Stimulated activated CD4-positive, alpha-beta T cell treated with anti-CD3 and anti-CD28 coated beads, TNF-alpha, amount 100 ng/mL, for 24 hours (primary cell): ENCODE results near the gene EPB41L2.
"Not testable (repeated sequence)": the region's sequence is repeated elsewhere in the genome, so short reads cannot be mapped to it uniquely, and the experiment has no call there.

Source experiments
- DNase-seq, 3 experiments: peaks; one replicate each; pipeline ENCODE4 v3.0.0-alpha.2; 2020; ENCODE audit warnings: low read depth in 3 of 3

The EPB41L2 gene

DNA sequence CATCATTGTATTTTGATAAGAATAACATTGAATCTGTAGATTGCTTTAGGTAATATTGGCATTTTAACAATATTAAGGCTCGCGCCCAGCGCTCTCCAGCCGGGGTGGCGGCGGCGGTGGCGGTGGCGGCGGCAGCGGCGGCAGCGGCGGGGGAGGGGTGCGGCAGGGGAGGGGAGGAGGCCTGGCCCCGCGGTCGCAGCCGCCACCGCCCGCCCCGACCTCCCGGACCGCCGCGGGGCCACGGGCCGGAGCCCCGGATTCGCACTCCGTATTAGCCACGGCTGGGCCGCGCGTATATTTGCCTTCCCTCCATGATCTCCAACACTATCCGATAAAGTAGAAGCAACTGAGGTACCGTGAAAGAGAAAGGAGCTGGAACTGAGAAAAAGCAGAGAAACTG, 261.7 kb downstream of the EPB41L2 start:
- not testable (repeated sequence) for DNase-seq

DNA sequence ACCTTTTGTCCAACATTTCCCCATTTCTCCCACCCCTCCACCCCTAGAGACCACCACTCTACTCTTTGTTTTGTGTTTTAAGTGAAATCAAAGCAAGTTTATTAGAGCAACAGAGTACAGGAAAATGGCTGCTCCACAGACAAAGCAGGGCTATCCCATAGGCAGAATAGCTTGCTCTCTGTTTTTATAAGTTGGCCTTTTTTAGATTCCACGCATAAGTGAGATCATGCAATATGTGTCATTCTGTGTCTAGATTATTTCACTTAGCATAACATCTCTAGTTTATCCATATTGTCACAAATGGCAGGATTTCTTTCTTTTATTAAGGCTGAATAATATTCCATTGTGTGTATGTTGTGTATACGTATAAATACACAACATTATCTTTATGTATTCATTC, 266.0 kb downstream of the EPB41L2 start:
- DNase-seq: no peak

DNA sequence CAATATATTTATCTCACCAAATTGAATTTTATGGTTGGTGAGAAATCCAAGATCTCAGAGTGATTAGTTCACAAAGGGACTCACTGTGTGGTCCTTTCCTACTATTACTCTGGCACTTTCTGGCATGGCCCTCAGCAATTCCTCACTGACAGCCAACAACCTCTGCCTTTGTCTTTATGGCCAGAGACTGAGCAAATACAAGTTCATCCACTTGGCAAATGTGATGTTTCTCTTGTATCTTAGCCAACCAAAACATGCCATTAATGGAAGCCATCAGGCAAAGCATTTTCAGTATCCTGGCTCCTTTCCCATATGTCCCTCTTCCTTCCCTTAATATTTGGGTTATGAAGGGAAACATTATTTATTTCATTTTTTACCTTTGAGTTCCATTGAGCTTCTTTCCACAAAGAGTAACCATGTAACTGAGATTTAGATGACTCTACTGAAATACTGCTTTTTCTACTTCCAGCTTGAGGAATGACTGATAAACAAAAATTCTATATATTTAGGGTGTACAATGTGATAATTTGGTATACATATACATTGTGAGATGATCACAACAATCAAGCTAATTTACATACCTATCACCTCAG, 266.6 kb downstream of the EPB41L2 start:
- DNase-seq: no peak

DNA sequence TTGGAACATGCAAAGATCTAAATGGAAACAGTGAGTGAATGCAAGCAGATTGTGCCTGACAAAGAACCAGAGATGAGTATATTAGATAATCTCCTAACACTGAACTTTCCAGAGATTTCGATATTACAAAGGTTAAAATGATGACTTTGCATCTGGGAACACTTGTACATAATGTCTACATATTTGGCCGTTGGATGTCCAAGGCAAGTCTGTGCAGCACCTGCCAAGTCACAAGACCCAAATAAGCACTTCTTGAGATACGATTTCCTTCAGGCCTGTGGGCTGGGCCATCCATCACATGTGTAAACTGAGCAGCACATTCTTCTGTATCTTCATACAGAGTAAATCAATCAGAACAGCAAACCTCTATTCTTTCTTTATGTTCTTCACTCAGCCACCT, 268.3 kb downstream of the EPB41L2 start:
- no peak for DNase-seq

DNA sequence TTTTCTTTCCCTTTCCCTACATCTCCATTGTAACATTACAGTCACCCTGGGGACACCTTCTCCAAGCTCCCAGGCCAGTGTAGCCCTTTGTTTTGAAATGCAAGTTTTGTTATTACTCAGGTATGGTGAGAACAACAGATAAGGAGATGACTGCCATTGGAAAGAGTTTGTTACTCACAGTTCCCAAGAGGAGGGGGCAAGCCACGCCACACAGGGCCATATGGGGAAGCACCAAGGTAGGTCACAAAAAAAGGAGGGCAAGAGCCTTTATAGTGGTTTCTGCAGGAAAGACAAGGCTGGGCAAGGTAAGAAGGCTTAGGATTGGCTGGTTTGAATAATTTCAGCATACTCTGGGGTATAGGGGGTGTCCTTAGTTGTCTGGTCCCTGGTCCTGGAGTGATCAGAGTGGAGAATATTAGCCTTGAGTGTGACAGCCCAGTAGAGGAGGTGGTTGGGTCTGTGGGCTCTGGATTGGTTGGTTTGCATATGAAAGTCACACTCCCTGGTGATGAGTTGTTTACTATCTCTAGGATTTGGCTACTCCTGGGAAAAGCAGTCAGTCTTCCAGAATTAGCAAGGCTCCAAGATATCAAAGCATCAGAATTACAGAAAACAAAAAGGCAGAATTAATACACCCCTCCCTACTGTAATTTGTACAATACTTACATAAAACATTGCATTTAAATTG, 268.9 kb downstream of the EPB41L2 start:
- DNase-seq: no peak
